ENCODE results near the gene ZNF428. TPM values are rescaled to one million over a fixed set of nuclear protein-coding genes. Genes with fewer than 3 reads are reported as not detected.

ZNF428 gene
- total RNA-seq, 2 experiments from 2014 or later, result 28.5 to 98.1 TPM

DNA sequence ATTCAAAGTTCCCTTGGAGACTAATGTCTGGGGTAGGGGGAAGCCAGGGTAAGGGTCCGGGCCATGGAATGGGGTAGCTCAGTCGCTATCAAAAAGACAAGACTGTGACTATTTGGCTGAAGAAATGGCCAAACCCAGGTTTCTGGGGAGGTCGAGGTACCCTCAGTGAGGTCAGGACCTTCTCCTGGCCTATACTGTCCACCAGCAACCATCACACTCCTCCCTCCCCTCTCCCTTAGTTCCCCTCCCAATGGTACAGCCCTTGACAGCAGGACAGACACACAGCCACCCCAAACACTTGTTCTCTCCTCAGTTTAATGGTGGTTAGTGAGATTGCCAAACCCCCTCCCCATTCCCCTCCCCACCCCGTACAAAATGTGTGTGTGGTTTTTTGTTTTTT, 2.6 kb upstream of the ZNF428 start:
- H4K20me1 ChIP-seq (ENCODE audit: insufficient read depth, low read length), result no peaks in the 10 kb centered on the region
- H3K79me2 ChIP-seq (ENCODE audit: insufficient read depth, low read depth, low read length), result peaks cover 25% of the 10 kb centered on the region
- H2AFZ ChIP-seq (ENCODE audit: low read length), result no peak overlapping the region
- no TSS peak for BruUV-seq (replicated peaks)
- POLR2A ChIA-PET, result interaction anchor here (0.7 kb wide), 1 partner anchor 47 kb away, joined by 3 read pairs; no protein-coding TSS in a partner anchor
- TF ChIP-seq, protein P1, sequence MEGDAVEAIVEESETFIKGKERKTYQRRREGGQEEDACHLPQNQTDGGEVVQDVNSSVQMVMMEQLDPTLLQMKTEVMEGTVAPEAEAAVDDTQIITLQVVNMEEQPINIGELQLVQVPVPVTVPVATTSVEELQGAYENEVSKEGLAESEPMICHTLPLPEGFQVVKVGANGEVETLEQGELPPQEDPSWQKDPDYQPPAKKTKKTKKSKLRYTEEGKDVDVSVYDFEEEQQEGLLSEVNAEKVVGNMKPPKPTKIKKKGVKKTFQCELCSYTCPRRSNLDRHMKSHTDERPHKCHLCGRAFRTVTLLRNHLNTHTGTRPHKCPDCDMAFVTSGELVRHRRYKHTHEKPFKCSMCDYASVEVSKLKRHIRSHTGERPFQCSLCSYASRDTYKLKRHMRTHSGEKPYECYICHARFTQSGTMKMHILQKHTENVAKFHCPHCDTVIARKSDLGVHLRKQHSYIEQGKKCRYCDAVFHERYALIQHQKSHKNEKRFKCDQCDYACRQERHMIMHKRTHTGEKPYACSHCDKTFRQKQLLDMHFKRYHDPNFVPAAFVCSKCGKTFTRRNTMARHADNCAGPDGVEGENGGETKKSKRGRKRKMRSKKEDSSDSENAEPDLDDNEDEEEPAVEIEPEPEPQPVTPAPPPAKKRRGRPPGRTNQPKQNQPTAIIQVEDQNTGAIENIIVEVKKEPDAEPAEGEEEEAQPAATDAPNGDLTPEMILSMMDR (conservative IDR thresholded peaks at IDR 0.05; ENCODE audit: low read length), result no peak
- no peak for TF ChIP-seq EZH2phosphoT487 (IDR thresholded peaks at IDR 0.05; ENCODE audit: borderline replicate concordance, low read depth, low read length)
- H3K9me3 ChIP-seq (ENCODE audit: low read length), result no peaks in the 10 kb centered on the region
- no peak overlapping the region for H3K4me2 ChIP-seq (ENCODE audit: low read length)
- no peak for DNase-seq (ENCODE audit: low spot score)
- no peaks in the 10 kb centered on the region for H3K36me3 ChIP-seq (ENCODE audit: insufficient read depth, low read length)
- intact Hi-C loops (cut with micrococcal nuclease; ENCODE audit: unreplicated experiment), result no loop called here
- CTCF ChIA-PET (ENCODE audit: unreplicated experiment), result no interaction called here
- no peaks in the 10 kb centered on the region for H3K9me2 ChIP-seq (ENCODE audit: insufficient read depth, low read length)
- no peak overlapping the region for H3K4me3 ChIP-seq (ENCODE audit: low read depth, low read length, poor library complexity, severe bottlenecking)
- H3K4me1 ChIP-seq (ENCODE audit: insufficient read depth, low read length, poor library complexity, severe bottlenecking), result peaks cover 19% of the 10 kb centered on the region
- no peak overlapping the region for H3K27ac ChIP-seq (ENCODE audit: low read depth, low read length, poor library complexity, severe bottlenecking)

DNA sequence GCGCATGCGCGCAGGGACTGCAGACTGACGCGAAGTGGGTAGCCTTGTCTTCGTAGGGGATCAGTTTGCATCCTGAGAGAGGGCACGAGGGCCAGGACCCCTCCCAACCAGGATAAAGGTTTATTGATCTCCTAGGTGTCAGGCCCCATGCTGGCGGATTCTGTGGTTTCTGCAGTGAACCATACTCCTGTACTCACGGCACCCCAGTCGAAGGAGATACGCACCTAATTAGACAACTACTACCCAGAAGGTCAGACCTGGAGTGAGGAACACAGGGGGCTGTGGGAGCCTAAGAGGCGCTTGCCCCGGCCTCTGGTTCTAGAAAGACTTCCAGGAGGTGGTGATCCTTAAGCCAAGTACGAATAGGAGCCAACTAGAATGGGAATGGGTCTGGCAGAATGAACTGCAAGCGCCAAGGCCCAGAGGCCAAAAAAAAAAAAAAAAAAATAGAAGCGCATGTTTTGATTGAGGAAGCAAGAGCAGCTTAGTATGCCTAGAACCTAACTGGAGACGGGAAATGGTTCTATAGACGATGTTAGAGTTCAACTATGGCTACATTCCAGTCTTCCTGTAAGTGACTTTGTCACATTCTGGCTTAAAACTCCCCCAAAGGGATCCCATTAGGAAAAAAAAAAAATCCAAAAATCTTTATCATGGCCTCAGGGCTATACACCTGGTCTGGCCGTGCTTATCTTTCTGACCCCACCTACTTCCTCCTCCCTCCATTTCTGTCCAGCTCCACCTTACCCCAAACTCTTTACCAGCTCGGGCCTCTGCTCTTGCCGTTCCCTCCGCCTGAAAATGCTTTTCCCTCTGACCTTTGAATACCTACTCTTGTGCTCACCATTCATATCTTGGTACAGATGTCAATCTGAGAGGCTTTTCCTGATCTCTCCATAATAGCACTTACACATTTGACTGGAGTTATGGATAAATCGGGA, 902 bp upstream of the ZNF428 start:
- TF ChIP-seq, protein P1 (conservative IDR thresholded peaks at IDR 0.05; ENCODE audit: low read length), result no peak
- TF ChIP-seq EZH2phosphoT487 (IDR thresholded peaks at IDR 0.05; ENCODE audit: borderline replicate concordance, low read depth, low read length), result no peak
- ChIA-PET POLR2A (no interaction called here), CTCF (ENCODE audit: unreplicated experiment) (no interaction called here)
- Histone ChIP-seq H3K9me2 (ENCODE audit: insufficient read depth, low read length) (no peaks in the 10 kb centered on the region), H3K9me3 (ENCODE audit: low read length) (no peaks in the 10 kb centered on the region), H3K36me3 (ENCODE audit: insufficient read depth, low read length) (no peaks in the 10 kb centered on the region), H3K27ac (ENCODE audit: low read depth, low read length, poor library complexity, severe bottlenecking) (peak overlapping the region; percentile 79), H2AFZ (ENCODE audit: low read length) (peak overlapping the region; percentile 12; the same call in 1 of the 2 replicates), H4K20me1 (ENCODE audit: insufficient read depth, low read length) (no peaks in the 10 kb centered on the region), H3K4me3 (ENCODE audit: low read depth, low read length, poor library complexity, severe bottlenecking) (peak overlapping the region; percentile 72), H3K4me2 (ENCODE audit: low read length) (peak overlapping the region; percentile 89), H3K4me1 (ENCODE audit: insufficient read depth, low read length, poor library complexity, severe bottlenecking) (peaks cover 19% of the 10 kb centered on the region), H3K79me2 (ENCODE audit: insufficient read depth, low read depth, low read length) (peaks cover 42% of the 10 kb centered on the region)
- TSS peak; percentile 59 for BruUV-seq (replicated peaks)
- no peak for DNase-seq (ENCODE audit: low spot score)
- intact Hi-C loops (cut with micrococcal nuclease; ENCODE audit: unreplicated experiment), result no loop called here

DNA sequence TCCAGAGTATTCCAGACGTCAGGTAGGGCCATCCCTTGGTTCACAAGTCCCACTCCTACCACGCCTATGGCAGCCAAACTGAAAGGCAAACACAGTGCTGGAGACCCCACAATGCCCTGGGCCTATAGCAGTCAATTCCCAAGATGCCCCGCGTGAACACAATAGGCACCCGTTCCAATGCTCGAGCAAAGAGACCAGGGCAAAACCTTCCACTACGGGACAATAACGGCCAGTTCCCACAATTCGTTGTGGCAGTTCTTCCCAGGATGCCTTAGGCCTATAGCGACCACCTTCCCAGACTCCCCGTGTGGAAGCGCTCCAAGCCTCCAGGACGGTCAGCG, 538 bp downstream of the ZNF428 start:
- Histone ChIP-seq H3K36me3 (ENCODE audit: insufficient read depth, low read length) (peaks cover 9% of the 10 kb centered on the region), H3K4me1 (ENCODE audit: insufficient read depth, low read length, poor library complexity, severe bottlenecking) (peaks cover 19% of the 10 kb centered on the region), H3K9me3 (ENCODE audit: low read length) (no peaks in the 10 kb centered on the region), H3K4me2 (ENCODE audit: low read length) (peak overlapping the region; percentile 89), H3K4me3 (ENCODE audit: low read depth, low read length, poor library complexity, severe bottlenecking) (peak overlapping the region; percentile 72), H3K27ac (ENCODE audit: low read depth, low read length, poor library complexity, severe bottlenecking) (peak overlapping the region; percentile 79), H2AFZ (ENCODE audit: low read length) (peak overlapping the region; percentile 12), H3K79me2 (ENCODE audit: insufficient read depth, low read depth, low read length) (peaks cover 42% of the 10 kb centered on the region), H3K9me2 (ENCODE audit: insufficient read depth, low read length) (no peaks in the 10 kb centered on the region), H4K20me1 (ENCODE audit: insufficient read depth, low read length) (no peaks in the 10 kb centered on the region)
- TSS peak; percentile 80 for BruUV-seq (replicated peaks)
- POLR2A ChIA-PET, result interaction anchor here (0.7 kb wide), 1 partner anchor 22 kb away, joined by 9 read pairs; the partner anchor contains the start of gene ZNF576
- peak; percentile 80 for DNase-seq (ENCODE audit: low spot score)
- TF ChIP-seq EZH2phosphoT487 (IDR thresholded peaks at IDR 0.05; ENCODE audit: borderline replicate concordance, low read depth, low read length), result no peak
- TF ChIP-seq, protein P1 (conservative IDR thresholded peaks at IDR 0.05; ENCODE audit: low read length), result no peak
- intact Hi-C loops (cut with micrococcal nuclease; ENCODE audit: unreplicated experiment), result no loop called here
- CTCF ChIA-PET (ENCODE audit: unreplicated experiment), result no interaction called here
